HepG2 (cell line): ENCODE results near the gene LIME1. TPM values are rescaled to one million over a fixed set of nuclear protein-coding genes. Genes with fewer than 3 reads are reported as not detected.
A peak's percentile ranks its signal among the peaks of the same experiment; 100 is the strongest.

Experiments
- ATAC-seq: fragments of 200-7000 bp; cut with Tn5 transposase; 3 replicates; pipeline ENCODE4 v1.9.1; 2020; ENCODE audit warnings: mild to moderate bottlenecking, moderate library complexity
- BruUV-seq: library from RNA; stranded (reverse); fragments of 400-500 nt; replicated peaks from 2 replicates; lab custom pipeline; 2021; lab: Mats Ljungman, UMichigan
- CTCF ChIA-PET: fragments of 300-600 bp; formaldehyde crosslinking; extraction: SDS; loops from one replicate; lab custom pipeline; 2021; ENCODE audit warnings: low total read pairs, inconsistent platforms, low intra/inter-chr PET ratio; lab: Yijun Ruan, JAX
- POLR2A ChIA-PET: fragments of 350-600 bp; sonication (Branson Sonifier 250); formaldehyde crosslinking; loops from one replicate; lab custom pipeline; 2020; ENCODE audit warnings: antibody characterized with exemption, inconsistent platforms; lab: Yijun Ruan, JAX
- DNase-seq: peaks from one replicate; pipeline ENCODE4 v3.0.0-alpha.2; 2015; ENCODE audit warnings: low spot score
- FAIRE-seq: peaks from 3 replicates; lab custom pipeline; 2011; peaks lifted over from hg19 to GRCh38; lab: Jason Lieb, UNC
- H2AFZ ChIP-seq: one replicate; pipeline ENCODE4 v1.6.1; 2011; ENCODE audit warnings: low read length, inconsistent platforms
- H3K27ac ChIP-seq: fragments of 300-600 bp; 3 replicates; pipeline ENCODE4 v1.8.0; 2011; ENCODE audit warnings: mixed run types, mild to moderate bottlenecking, mixed read lengths, low read length, inconsistent platforms; ENCODE audit not compliant: insufficient read depth; ENCODE audit errors: extremely low read length
- H3K27me3 ChIP-seq, 2 experiments: fragments of 200-600 bp in 1 of 2; 2 replicates in 1 of 2; 3 replicates in 1 of 2; pipeline versions ENCODE4 v1.6.0 to v1.8.0; 2011; ENCODE audit warnings: low read length in 2 of 2, mild to moderate bottlenecking in 2 of 2, moderate library complexity in 2 of 2, inconsistent platforms in 1 of 2; ENCODE audit not compliant: insufficient read depth in 2 of 2, control insufficient read depth in 1 of 2
- H3K36me3 ChIP-seq, 2 experiments: fragments of 200-600 bp in 1 of 2; replicated peaks in 1 of 2; 2 replicates in 1 of 2; 3 replicates in 1 of 2; pipeline versions ENCODE4 v1.5.1 to v1.8.0; 2011; ENCODE audit warnings: low read length in 2 of 2, inconsistent platforms in 1 of 2; ENCODE audit not compliant: insufficient read depth in 2 of 2, control insufficient read depth in 1 of 2
- H3K4me1 ChIP-seq: 2 replicates; pipeline ENCODE4 v1.5.1; 2012; ENCODE audit warnings: low read length, inconsistent platforms; ENCODE audit not compliant: insufficient read depth
- H3K4me2 ChIP-seq: 2 replicates; pipeline ENCODE4 v1.6.0; 2011; ENCODE audit warnings: low read depth, low read length, inconsistent platforms
- H3K4me3 ChIP-seq, 3 experiments: fragments of 200-600 bp in 1 of 3; sonication (generic), shearing (Covaris generic) in 1 of 3; replicated peaks in 1 of 3; 2 replicates each; pipeline ENCODE4 v1.5.1; 2011 to 2016; ENCODE audit warnings: low read length in 3 of 3, inconsistent platforms in 2 of 3, low read depth in 2 of 3, mild to moderate bottlenecking in 2 of 3, control low read depth in 1 of 3, mixed read lengths in 1 of 3; ENCODE audit not compliant: insufficient read depth in 1 of 3
- H3K79me2 ChIP-seq: one replicate; pipeline ENCODE4 v1.6.1; 2011; ENCODE audit warnings: low read length, inconsistent platforms; ENCODE audit not compliant: insufficient read depth
- H3K9ac ChIP-seq: 2 replicates; pipeline ENCODE4 v1.6.0; 2011; ENCODE audit warnings: mild to moderate bottlenecking, low read depth, low read length, inconsistent platforms; ENCODE audit not compliant: insufficient read depth
- H3K9me3 ChIP-seq: 2 replicates; pipeline ENCODE4 v1.5.1; 2012; ENCODE audit warnings: mild to moderate bottlenecking, low read length
- H4K20me1 ChIP-seq: 2 replicates; pipeline ENCODE4 v1.6.0; 2011; ENCODE audit warnings: inconsistent platforms, mild to moderate bottlenecking, low read length, moderate library complexity; ENCODE audit not compliant: insufficient read depth
- GTF2F1 ChIP-seq: fragments of 150-350 bp; IDR thresholded peaks from 2 replicates; pipeline ENCODE4 v1.6.1; 2014; ENCODE audit warnings: low read length
- HNF4G ChIP-seq, 2 experiments: sonication (generic) in 1 of 2; formaldehyde crosslinking in 1 of 2; IDR thresholded peaks; 2 replicates each; pipeline versions ENCODE4 v1.4.0 to v1.6.1; 2011 to 2020; ENCODE audit warnings: borderline replicate concordance in 2 of 2, low read depth in 2 of 2, mild to moderate bottlenecking in 2 of 2, low read length in 1 of 2, missing genetic modification reagents in 1 of 2, moderate library complexity in 1 of 2
- KLF6 ChIP-seq: IDR thresholded peaks from 2 replicates; pipeline ENCODE4 v1.8.0; 2016; ENCODE audit warnings: missing biosample characterization, missing genetic modification reagents
- NFYC ChIP-seq: IDR thresholded peaks from 2 replicates; pipeline ENCODE4 v1.6.1; 2016; ENCODE audit warnings: missing genetic modification reagents, missing compliant biosample characterization
- PAWR ChIP-seq: sonication (generic); formaldehyde crosslinking; IDR thresholded peaks from 2 replicates; pipeline ENCODE4 v1.4.0; 2020; ENCODE audit warnings: missing genetic modification reagents, mild to moderate bottlenecking, borderline replicate concordance
- SYNCRIP ChIP-seq: fragments of 200-400 bp; formaldehyde crosslinking; IDR thresholded peaks from 2 replicates; pipeline ENCODE4 v1.6.1; 2018; ENCODE audit warnings: mild to moderate bottlenecking, low read depth, low read length; ENCODE audit not compliant: insufficient read depth
- ZFP90 ChIP-seq: sonication (generic); formaldehyde crosslinking; IDR thresholded peaks from 2 replicates; pipeline ENCODE4 v1.8.0; 2022; ENCODE audit warnings: missing genetic modification reagents, mild to moderate bottlenecking, inconsistent platforms, borderline replicate concordance
- ZNF160 ChIP-seq: sonication (generic); formaldehyde crosslinking; IDR thresholded peaks from 2 replicates; pipeline ENCODE4 v1.8.0; 2022; ENCODE audit warnings: mild to moderate bottlenecking, inconsistent platforms, missing genetic modification reagents
- ZNF772 ChIP-seq: sonication (generic); formaldehyde crosslinking; IDR thresholded peaks from 2 replicates; pipeline ENCODE4 v1.5.0; 2020; ENCODE audit warnings: mild to moderate bottlenecking, missing genetic modification reagents
- ZNF841 ChIP-seq: sonication (generic); formaldehyde crosslinking; IDR thresholded peaks from 2 replicates; pipeline ENCODE4 v1.8.1; 2023; ENCODE audit warnings: missing genetic modification reagents, borderline replicate concordance
- ZNF883 ChIP-seq: sonication (generic); formaldehyde crosslinking; IDR thresholded peaks from 2 replicates; pipeline ENCODE4 v1.5.1; 2020; ENCODE audit warnings: mild to moderate bottlenecking, missing genetic modification reagents; ENCODE audit errors: not compliant biosample characterization
- WGBS: methylation state at CpG from one replicate; pipeline ENCODE4 v1.1.6; 2017; ENCODE audit warnings: low lambda C conversion rate; 5-methylcytosine and 5-hydroxymethylcytosine counted together
- in situ Hi-C: cut with HindIII; loops from 2 replicates; pipeline ENCODE4 v1.10.0; 2017; ENCODE audit warnings: low pct_unique_long_range_greater_than_20kb; ENCODE audit not compliant: extremely low pct_ligation_motif_present
- intact Hi-C: fragments of 100-400 bp; cut with micrococcal nuclease; formaldehyde crosslinking; loops from one replicate; pipeline ENCODE4 v1.10.0; 2022; ENCODE audit not compliant: unreplicated experiment
- polyA plus RNA-seq, 8 experiments: library from polyadenylated mRNA; depleted of rRNA in 3 of 8; stranded (reverse) in 7 of 8; unstranded in 1 of 8; fragments of >200 nt; fragmentation: Illumina TruSeq in 4 of 8; extraction: Trizol in 4 of 8; gene quantifications; 2 replicates each; pipeline versions ENCODE4 v1.2.1 to v1.2.3, GENCODE V29; 2011 to 2016; ENCODE audit warnings: low read depth in 4 of 8, missing spikeins in 1 of 8, mixed read lengths in 1 of 8; ENCODE audit not compliant: insufficient read depth in 1 of 8
- total RNA-seq, 5 experiments: library from RNA; depleted of rRNA; stranded (reverse); fragments of >200 nt; fragmentation: Illumina TruSeq; extraction: Trizol; gene quantifications; 2 replicates each; pipeline ENCODE4 v1.2.3, GENCODE V29; 2016; ENCODE audit warnings: low read depth in 1 of 5
- TF ChIP-seq, protein P1 (sequence below): sonication (generic); formaldehyde crosslinking; IDR thresholded peaks from 2 replicates; pipeline ENCODE4 v1.9.0; 2021; ENCODE audit warnings: missing genetic modification reagents, borderline replicate concordance
- TF ChIP-seq, protein P2 (sequence below): sonication (generic); formaldehyde crosslinking; IDR thresholded peaks from 2 replicates; pipeline ENCODE4 v1.8.0; 2023; ENCODE audit warnings: mild to moderate bottlenecking, missing genetic modification reagents
- TF ChIP-seq, protein P3 (sequence below): sonication (generic); formaldehyde crosslinking; IDR thresholded peaks from 2 replicates; pipeline ENCODE4 v1.4.0; 2020; ENCODE audit warnings: missing genetic modification reagents

Gene LIME1
- total and polyA plus RNA-seq, 2 of the 13 experiments (the other 11 are each of a cell fraction or from before 2014, with no cell fraction given): 13.0 to 61.5 TPM

DNA sequence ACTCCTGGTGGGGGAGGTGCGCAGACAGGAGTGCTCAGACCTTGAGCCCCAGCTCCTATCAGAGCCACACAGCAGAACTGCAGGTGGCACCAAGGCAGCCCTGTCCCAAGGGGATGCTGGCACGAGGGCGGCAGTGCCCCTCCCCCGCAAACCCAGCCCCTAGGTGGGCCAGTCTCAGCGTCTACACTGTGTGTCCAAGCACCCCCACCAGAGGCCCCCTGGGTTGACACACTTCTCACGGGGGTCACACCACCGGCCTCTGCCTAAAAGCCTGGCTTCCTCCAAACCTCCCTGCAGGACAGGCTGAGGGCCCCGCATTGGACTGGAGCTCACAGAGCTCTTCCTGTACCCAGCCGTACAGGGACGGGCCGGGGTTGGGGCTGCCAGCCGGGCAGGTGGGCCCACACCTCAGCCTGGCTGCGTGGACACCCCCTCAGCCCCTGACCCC is 11.2 kb downstream of the LIME1 start (continued):
- TF ChIP-seq HNF4G (IDR thresholded peaks at IDR 0.05; ENCODE audit: borderline replicate concordance, low read depth, low read length) (peak; percentile 20; the same call in 1 of the 2 replicates), HNF4G (CRISPR knock-in tag; IDR thresholded peaks at IDR 0.05; ENCODE audit: borderline replicate concordance, low read depth) (no peak), SYNCRIP (no peak)

DNA sequence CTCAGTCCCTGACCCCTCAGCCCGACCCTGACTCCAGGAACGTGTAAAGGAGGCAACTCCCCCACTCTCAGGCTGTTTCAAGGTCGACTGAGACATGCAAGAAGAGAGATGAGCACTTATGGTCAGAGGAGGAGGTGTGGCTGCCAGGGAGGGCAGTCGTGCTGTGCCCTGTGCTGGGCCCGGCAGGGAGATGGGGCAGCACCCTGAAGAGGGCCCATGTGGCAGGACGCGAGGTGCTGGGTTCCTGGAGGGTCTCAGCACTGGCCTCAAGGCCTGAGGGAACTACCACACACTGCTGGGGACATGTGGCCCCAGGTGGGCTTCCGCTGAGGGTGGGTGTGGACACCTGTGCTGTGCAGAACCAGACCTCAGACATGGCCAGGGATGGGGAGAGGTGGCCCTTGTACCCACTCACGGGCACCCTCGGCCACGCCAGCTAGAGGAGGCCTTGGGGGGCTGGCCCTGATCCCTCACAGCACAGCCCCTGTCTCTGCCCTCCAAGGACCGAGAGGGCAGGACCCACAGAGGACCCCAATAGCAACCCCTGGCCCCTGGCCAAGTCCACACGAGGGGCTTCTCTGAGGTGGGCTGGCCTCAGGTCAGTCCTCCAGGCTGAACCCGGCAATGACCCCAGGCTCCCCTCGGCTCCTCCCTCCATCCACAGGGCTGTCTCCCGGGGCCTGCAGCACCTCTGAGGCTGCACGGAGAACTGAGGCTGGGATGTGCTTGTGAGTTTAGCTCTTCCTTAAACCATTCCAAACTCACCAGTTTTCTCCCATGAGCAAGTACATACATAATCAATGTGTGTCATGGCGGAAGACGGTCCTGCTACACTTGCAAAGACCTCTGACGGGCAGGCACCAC is 11.8 kb downstream of the LIME1 start:
- no peaks in the 10 kb centered on the region; a peak in 1 of 5 replicates for H3K27me3 ChIP-seq
- H3K9ac ChIP-seq: no peak overlapping the region
- H3K79me2 ChIP-seq: no peaks in the 10 kb centered on the region
- ATAC-seq (peak; percentile 10), DNase-seq (no peak), FAIRE-seq (no peak)
- in situ Hi-C loops: no loop called here
- H3K36me3 ChIP-seq: peaks cover 6 to 7% of the 10 kb centered on the region in 2 experiments; a peak in 4 of 5 replicates
- POLR2A ChIA-PET: interaction anchor here (1.0 to 5.1 kb wide), 4 partner anchors 7 to 208 kb away, joined by 3 to 28 read pairs (median 8); partner anchors contain the start of genes ARFRP1, LIME1, SLC2A4RG and UCKL1
- peaks cover 65% of the 10 kb centered on the region for H3K4me1 ChIP-seq
- H4K20me1 ChIP-seq: no peaks in the 10 kb centered on the region
- 42% methylated on average over 15 of the region's 20 CpGs for WGBS
- BruUV-seq: no TSS peak
- peak overlapping the region in 2 of 3 experiments; percentile 17 to 47; a peak in 1 of 6 replicates for H3K4me3 ChIP-seq
- intact Hi-C loops: loop anchor here (10.0 kb wide), 1 partner anchor 116 kb away; the partner anchor contains the start of genes ABHD16B and TPD52L2
- H3K27ac ChIP-seq: peak overlapping the region; percentile 13
- no peak overlapping the region for H2AFZ ChIP-seq
- H3K9me3 ChIP-seq: no peaks in the 10 kb centered on the region
- H3K4me2 ChIP-seq: peak overlapping the region; percentile 44
- CTCF ChIA-PET: no interaction called here
- TF ChIP-seq KLF6 (CRISPR knock-in tag) (no peak), ZNF772 (CRISPR knock-in tag) (peak; percentile 56; the same call in 1 of the 2 replicates), PAWR (CRISPR knock-in tag) (no peak), ZNF883 (CRISPR knock-in tag) (peak; percentile 22), ZNF160 (CRISPR knock-in tag) (no peak), NFYC (CRISPR knock-in tag) (no peak), ZFP90 (no peak), GTF2F1 (no peak), ZNF841 (CRISPR knock-in tag) (no peak)
- TF ChIP-seq, protein P1, sequence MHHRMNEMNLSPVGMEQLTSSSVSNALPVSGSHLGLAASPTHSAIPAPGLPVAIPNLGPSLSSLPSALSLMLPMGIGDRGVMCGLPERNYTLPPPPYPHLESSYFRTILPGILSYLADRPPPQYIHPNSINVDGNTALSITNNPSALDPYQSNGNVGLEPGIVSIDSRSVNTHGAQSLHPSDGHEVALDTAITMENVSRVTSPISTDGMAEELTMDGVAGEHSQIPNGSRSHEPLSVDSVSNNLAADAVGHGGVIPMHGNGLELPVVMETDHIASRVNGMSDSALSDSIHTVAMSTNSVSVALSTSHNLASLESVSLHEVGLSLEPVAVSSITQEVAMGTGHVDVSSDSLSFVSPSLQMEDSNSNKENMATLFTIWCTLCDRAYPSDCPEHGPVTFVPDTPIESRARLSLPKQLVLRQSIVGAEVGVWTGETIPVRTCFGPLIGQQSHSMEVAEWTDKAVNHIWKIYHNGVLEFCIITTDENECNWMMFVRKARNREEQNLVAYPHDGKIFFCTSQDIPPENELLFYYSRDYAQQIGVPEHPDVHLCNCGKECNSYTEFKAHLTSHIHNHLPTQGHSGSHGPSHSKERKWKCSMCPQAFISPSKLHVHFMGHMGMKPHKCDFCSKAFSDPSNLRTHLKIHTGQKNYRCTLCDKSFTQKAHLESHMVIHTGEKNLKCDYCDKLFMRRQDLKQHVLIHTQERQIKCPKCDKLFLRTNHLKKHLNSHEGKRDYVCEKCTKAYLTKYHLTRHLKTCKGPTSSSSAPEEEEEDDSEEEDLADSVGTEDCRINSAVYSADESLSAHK (CRISPR knock-in tag): no peak
- TF ChIP-seq, protein P2, sequence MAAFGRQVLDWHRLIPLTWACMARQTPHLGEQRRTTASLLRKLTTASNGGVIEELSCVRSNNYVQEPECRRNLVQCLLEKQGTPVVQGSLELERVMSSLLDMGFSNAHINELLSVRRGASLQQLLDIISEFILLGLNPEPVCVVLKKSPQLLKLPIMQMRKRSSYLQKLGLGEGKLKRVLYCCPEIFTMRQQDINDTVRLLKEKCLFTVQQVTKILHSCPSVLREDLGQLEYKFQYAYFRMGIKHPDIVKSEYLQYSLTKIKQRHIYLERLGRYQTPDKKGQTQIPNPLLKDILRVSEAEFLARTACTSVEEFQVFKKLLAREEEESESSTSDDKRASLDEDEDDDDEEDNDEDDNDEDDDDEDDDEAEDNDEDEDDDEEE (CRISPR knock-in tag): no peak
- TF ChIP-seq, protein P3, sequence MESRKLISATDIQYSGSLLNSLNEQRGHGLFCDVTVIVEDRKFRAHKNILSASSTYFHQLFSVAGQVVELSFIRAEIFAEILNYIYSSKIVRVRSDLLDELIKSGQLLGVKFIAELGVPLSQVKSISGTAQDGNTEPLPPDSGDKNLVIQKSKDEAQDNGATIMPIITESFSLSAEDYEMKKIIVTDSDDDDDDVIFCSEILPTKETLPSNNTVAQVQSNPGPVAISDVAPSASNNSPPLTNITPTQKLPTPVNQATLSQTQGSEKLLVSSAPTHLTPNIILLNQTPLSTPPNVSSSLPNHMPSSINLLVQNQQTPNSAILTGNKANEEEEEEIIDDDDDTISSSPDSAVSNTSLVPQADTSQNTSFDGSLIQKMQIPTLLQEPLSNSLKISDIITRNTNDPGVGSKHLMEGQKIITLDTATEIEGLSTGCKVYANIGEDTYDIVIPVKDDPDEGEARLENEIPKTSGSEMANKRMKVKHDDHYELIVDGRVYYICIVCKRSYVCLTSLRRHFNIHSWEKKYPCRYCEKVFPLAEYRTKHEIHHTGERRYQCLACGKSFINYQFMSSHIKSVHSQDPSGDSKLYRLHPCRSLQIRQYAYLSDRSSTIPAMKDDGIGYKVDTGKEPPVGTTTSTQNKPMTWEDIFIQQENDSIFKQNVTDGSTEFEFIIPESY: no peak
